Breast epithelium (tissue), 4 donors: Measurements from ENCODE around the gene IFT80. TPM values are rescaled to one million over a fixed set of nuclear protein-coding genes. Genes with fewer than 3 reads are reported as not detected.

Source experiments
- DNase-seq, 2 donors: peaks; one replicate each; pipeline ENCODE4 v3.0.0-alpha.2; 2019; ENCODE audit warnings: low spot score in 2 of 2
- H3K27ac ChIP-seq, 2 donors: fragments of 200-600 bp; sonication (generic) in 1 of 2; one replicate each; pipeline ENCODE4 v1.5.1; 2016 to 2019; ENCODE audit warnings: mild to moderate bottlenecking in 1 of 2
- H3K27me3 ChIP-seq, 2 donors: fragments of 200-600 bp; sonication (generic) in 1 of 2; one replicate each; pipeline versions ENCODE4 v1.5.1 to v1.6.0; 2017 to 2019; ENCODE audit warnings: control low read depth in 1 of 2, mild to moderate bottlenecking in 1 of 2
- H3K36me3 ChIP-seq: fragments of 200-600 bp; one replicate; pipeline ENCODE4 v1.5.1; 2019
- H3K4me1 ChIP-seq, 2 donors: fragments of 200-600 bp; sonication (generic); one replicate each; pipeline ENCODE4 v1.5.1; 2016 to 2019; ENCODE audit warnings: control low read depth in 1 of 2
- H3K4me3 ChIP-seq, 3 donors: fragments of 200-600 bp; sonication (generic); 1 replicate in 2 of 3; 2 replicates in 1 of 3; pipeline ENCODE4 v1.5.1; 2016 to 2019; ENCODE audit warnings: mild to moderate bottlenecking in 3 of 3, moderate library complexity in 2 of 3
- H3K9me3 ChIP-seq, 2 donors: fragments of 200-600 bp; sonication (generic) in 1 of 2; one replicate each; pipeline ENCODE4 v1.5.1; 2016 to 2019; ENCODE audit warnings: control low read depth in 1 of 2
- CTCF ChIP-seq, 3 donors: fragments of 450-650 bp; IDR thresholded peaks; one replicate each; pipeline ENCODE4 v1.5.1; 2016 to 2017; ENCODE audit warnings: antibody characterized with exemption in 3 of 3, mild to moderate bottlenecking in 3 of 3, moderate library complexity in 3 of 3
- POLR2A ChIP-seq: fragments of 450-650 bp; IDR thresholded peaks from one replicate; pipeline ENCODE4 v1.6.1; 2016; ENCODE audit warnings: antibody characterized with exemption, mild to moderate bottlenecking, moderate library complexity
- POLR2AphosphoS5 ChIP-seq, 3 donors: sonication (generic); formaldehyde crosslinking; IDR thresholded peaks; one replicate each; pipeline ENCODE4 v1.6.1; 2017; ENCODE audit warnings: antibody characterized with exemption in 3 of 3
- intact Hi-C: fragments of 100-400 bp; cut with DNase I; formaldehyde crosslinking; loops from one replicate; pipeline ENCODE4 v1.15.1; 2023; ENCODE audit warnings: low total_unique reads
- total RNA-seq, 3 donors: library from RNA; depleted of rRNA; stranded (reverse); fragments of >200 nt; gene quantifications; one replicate each; pipeline ENCODE4 v1.1.0, GENCODE V29; 2016

The IFT80 gene
- total RNA-seq, 3 donors from 2014 or later = 18.4 to 41.0 (median 29.2) TPM

DNA sequence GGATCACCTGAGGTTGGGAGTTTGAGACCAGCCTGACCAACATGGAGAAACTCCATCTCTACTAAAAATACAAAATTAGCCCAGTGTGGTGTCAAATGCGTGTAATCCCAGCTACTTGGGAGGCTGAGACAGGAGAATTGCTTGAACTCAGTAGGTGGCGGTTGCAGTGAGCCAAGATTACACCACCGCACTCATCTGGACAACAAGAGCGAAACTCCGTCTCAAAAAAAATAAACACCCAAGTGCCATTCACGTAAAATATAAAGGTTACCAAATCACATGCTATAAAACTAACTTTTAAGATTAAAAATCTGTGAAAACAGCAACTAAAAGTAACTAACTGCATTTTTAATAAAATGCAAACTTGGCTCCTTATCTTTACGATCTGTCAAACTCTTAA is 41.7 kb upstream of the IFT80 start:
- TF ChIP-seq CTCF (IDR thresholded peaks at IDR 0.05) = no peak
- Histone ChIP-seq H3K4me3 (no peak overlapping the region), H3K36me3 (no peaks in the 10 kb centered on the region), H3K27me3 (no peaks in the 10 kb centered on the region), H3K4me1 (no peaks in the 10 kb centered on the region), H3K27ac (no peak overlapping the region), H3K9me3 (no peaks in the 10 kb centered on the region)
- intact Hi-C loops = no loop called here
- no peak for DNase-seq

GRCh38 chr3:160437083-160437455 is 38.0 kb upstream of the IFT80 start:
- Histone ChIP-seq H3K27ac (no peak overlapping the region), H3K27me3 (no peaks in the 10 kb centered on the region), H3K4me1 (no peaks in the 10 kb centered on the region), H3K4me3 (no peak overlapping the region), H3K36me3 (no peaks in the 10 kb centered on the region), H3K9me3 (no peaks in the 10 kb centered on the region)
- no peak for DNase-seq
- TF ChIP-seq POLR2AphosphoS5 (IDR thresholded peaks at IDR 0.05) (no peak), CTCF (IDR thresholded peaks at IDR 0.05) (no peak), POLR2A (no peak)
- intact Hi-C loops = no loop called here

GRCh38 chr3:160435747-160436146 is 36.7 kb upstream of the IFT80 start:
- H3K4me3 ChIP-seq = no peak overlapping the region
- DNase-seq = no peak
- no peaks in the 10 kb centered on the region for H3K36me3 ChIP-seq
- H3K27ac ChIP-seq = no peak overlapping the region
- TF ChIP-seq POLR2A (no peak), POLR2AphosphoS5 (IDR thresholded peaks at IDR 0.05) (no peak), CTCF (IDR thresholded peaks at IDR 0.05) (no peak)
- H3K4me1 ChIP-seq = no peaks in the 10 kb centered on the region
- intact Hi-C loops = no loop called here
- no peaks in the 10 kb centered on the region for H3K9me3 ChIP-seq
- H3K27me3 ChIP-seq = no peaks in the 10 kb centered on the region

GRCh38 chr3:160435095-160435494 is 36.1 kb upstream of the IFT80 start:
- Histone ChIP-seq H3K27me3 (no peaks in the 10 kb centered on the region), H3K27ac (no peak overlapping the region), H3K36me3 (no peaks in the 10 kb centered on the region), H3K4me3 (no peak overlapping the region), H3K9me3 (no peaks in the 10 kb centered on the region), H3K4me1 (no peaks in the 10 kb centered on the region)
- intact Hi-C loops = no loop called here
- TF ChIP-seq CTCF (IDR thresholded peaks at IDR 0.05) (no peak), POLR2A (no peak), POLR2AphosphoS5 (IDR thresholded peaks at IDR 0.05) (no peak)
- DNase-seq = no peak

DNA sequence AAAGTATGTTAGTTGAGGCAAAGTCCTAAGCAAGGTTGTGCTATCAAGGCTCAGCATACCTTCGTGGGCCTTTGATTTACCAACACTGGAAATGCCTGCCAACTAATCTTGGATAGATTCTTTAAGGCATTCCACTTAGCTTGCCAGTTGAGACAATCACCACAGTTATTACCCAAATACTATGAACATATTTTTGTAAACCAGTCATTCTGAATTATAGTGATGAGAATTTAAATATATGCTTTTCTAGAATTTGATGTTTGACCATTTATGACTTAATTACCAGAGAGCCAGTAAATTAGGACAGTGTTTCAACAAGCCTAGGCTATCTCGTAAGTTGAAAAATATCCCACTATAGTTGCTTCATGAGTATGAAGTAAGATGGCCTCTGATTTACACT is 35.0 kb upstream of the IFT80 start:
- no peak for DNase-seq
- no peaks in the 10 kb centered on the region for H3K27me3 ChIP-seq
- TF ChIP-seq CTCF (IDR thresholded peaks at IDR 0.05) (no peak), POLR2A (no peak), POLR2AphosphoS5 (IDR thresholded peaks at IDR 0.05) (no peak)
- H3K36me3 ChIP-seq = no peaks in the 10 kb centered on the region
- no peak overlapping the region for H3K4me3 ChIP-seq
- no peak overlapping the region for H3K27ac ChIP-seq
- no peaks in the 10 kb centered on the region for H3K9me3 ChIP-seq
- intact Hi-C loops = no loop called here
- no peaks in the 10 kb centered on the region for H3K4me1 ChIP-seq
